Activated CD4-positive, alpha-beta T cell treated with anti-CD3 and anti-CD28 coated beads, Interleukin-2, Interleukin-4, amounts not matched to agents 100 ng/mL and 50 ng/mL, durations not matched to agents 16 hours and 8 hours (primary cell): ENCODE measurements around the gene ALDH4A1.
"Not testable (repeated sequence)": the region's sequence is repeated elsewhere in the genome, so short reads cannot be mapped to it uniquely, and the experiment has no call there.

Source experiments
- DNase-seq: peaks from one replicate; pipeline ENCODE4 v3.0.0-alpha.2; 2020; ENCODE audit warnings: low spot score

ALDH4A1 gene

DNA sequence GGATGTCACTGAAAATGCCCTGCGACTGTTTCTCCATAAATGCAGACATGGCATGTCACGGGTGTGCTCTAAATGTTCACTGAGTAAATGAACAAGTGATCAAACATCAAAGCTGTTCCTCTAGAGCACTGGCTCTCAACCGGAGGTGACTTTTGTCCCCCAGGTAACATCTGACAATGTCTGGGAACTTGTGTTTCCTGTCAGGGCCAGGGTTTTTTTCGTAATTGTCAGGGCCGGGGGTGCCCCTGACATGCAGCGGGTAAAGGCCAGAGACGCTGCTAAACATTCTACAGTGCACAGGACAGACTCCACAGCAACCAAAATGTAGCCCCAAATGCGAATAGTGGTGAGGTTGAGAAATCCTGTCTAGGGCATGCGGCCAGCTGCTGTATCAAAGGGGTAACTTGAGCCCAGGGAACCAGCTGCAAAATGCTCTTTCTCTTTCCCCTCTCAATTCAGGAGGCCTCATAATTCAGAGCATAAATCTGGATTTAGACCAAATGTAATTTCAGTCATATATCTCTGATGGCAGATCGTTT is 2.0 kb downstream of the ALDH4A1 start:
- DNase-seq = no peak

DNA sequence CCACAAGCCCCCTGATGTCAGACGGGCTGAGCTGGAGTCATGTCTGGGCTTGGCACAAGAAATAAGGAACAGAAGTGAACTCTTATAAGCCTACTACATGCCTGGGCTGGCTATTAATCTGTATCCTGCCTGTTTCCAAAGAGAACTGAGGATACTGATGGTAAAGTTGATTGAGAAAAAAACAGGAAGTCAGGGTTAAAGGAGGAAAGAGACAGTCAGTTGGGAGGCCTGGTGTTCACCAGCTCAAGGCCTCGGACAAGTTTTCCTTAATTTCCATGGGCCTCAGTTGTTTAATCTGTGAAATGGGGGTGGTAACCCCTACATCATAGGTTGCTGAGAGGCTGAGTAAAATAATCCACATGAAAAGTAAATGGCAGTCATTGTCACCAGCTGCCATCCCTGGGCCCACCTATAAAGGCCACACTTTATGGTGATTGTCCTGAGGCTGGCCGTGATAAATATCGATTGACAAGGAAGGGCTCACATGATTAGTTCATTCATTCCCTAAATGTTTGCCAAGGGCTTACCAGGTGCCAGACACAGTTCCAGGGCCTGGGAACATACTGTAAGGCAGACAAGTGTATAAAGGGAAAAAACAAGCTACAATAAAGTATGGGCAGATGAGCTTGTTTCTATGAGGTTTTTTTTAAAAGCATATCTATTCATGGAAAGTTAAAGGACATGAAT is 2.8 kb downstream of the ALDH4A1 start:
- DNase-seq = no peak

DNA sequence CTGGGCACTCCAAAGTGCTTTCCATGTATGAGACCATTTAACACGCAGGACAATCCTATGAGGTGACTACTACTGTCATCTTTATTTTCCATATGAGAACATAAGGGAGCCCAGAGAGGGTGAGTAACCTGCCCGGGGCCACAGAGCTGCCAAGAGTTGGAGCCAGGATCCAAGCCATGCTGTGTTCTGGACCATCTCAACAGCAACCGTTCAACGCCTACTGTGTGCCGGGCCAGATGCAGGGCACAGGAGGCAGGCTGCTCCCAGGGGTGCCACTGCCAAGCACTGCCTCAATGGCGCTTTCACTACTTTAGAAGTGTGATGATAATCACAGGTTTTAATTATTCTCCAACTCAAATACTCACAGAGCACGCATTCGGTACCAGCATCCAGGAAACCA is 3.8 kb downstream of the ALDH4A1 start:
- no peak for DNase-seq

DNA sequence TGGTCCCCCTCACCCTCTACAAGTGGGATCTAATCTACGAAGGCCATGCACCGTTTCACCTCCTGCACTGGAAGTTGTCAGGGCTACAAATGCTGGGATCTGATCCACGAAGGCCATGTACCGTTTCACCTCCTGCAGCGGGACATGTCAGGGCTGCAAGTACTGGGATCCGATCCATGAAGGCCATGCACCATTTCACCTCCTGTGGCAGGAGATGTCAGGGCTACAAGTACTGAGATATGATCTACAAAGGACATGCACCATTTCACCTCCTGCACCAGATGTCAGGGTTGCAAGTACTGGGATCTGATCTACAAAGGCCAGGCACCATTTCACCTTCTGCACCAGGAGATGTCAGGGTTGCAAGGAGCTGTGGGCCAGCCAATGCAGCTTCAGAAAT is 7.0 kb downstream of the ALDH4A1 start:
- DNase-seq = no peak

DNA sequence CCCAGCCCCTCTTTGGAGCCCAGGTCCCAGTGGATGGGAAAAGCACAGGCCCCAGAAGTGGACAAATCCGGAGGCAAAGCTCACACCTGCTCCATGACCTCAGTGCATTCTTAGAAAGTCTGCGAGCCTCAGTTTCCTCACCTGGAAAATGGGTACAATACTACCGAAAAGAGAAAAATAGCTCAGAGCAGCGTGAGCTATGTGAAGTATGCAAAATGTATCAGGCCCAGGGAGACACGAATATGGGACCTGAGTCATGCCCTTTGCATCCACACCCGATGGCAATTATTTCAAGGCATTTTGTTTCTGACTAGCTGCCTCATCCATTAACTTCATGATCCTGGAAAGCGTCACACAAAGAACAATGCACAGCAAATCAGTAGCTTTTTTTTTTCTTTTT is 9.2 kb downstream of the ALDH4A1 start:
- DNase-seq = no peak

DNA sequence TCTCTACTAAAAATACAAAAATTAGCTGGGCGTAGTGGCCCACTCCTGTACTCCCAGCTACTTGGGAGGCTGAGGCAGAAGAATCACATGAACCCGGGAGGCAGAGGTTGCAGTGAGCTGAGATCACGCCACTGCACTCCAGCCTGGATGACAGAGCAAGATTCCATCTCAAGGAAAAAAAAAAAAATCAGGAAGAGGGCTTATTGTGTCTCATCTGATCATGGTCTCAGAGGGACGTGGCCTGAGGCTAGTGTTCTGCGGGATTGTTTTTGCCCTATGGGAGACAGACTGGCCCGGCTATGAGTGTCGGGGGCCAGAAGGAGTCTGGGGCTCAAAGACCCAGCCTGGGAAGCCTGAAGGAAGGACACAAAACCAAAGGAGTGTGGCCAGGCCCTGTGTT is 10.5 kb downstream of the ALDH4A1 start:
- not testable (repeated sequence) for DNase-seq

DNA sequence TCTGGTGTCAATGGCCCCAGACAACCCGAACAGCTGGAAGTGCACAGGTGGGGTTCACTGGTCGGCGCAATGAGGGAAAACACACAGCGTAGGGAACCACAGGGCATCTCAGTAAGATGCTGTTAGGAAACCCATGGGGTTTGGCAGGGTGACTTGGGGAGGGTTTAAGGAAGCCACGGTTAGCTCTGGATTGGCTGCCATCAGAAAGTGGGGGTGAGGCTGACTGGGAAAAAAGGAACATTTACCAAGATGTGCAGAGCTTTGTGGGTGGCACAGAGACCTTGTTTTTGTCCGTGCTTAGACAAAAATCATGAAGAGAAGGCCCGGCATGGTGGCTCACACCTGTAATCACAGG is 11.0 kb downstream of the ALDH4A1 start:
- no peak for DNase-seq

DNA sequence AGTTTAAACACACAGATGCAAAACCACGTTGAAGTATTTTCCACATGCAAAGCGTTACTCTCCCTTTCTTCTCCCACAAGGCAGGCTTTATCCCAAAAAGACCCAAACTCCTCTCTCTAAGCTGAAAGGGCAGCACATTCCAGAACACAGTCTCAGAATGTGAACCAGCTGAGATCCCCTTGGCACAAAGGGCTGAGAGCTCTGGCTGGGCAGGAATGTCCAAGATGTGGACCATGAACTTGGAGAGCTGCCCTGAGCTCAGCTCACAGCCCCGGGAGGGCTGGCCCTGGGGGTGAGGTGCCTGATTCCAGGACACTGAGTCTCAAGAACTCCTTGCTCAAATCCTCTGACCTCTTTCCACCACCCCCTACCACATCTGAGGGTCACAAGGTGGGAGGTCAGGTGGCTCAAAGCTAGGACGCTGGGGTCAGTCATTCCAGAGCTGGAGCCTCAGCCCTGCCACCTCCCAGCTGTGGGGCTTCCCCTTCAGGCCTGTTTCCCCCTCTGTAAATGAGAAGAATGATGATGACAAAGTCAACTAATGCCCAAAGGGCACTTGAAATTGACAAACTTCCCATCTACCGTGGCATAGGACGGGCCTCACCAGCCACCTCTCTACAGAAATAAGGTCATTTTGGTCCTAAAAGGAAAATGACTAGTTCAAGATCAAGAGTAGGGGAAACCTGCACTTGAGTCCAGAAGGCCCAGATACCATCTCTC is 11.5 kb downstream of the ALDH4A1 start:
- no peak for DNase-seq

DNA sequence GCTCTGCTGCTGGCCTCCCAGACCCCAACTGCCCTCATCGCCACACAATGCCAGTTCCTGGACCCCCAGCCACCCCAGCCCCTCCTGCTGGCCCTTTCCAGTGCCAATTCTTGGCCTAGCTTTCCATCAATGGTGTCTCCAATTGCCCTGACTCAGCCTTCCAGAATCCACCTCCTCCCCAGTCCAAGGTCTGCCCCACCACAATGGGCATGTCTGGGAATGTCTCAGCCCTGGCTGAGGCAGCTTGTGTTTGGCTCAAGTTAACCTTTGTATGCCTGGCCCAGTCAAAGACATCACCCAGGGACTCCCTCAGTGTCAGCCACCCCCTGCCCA is 16.4 kb downstream of the ALDH4A1 start:
- DNase-seq = no peak

DNA sequence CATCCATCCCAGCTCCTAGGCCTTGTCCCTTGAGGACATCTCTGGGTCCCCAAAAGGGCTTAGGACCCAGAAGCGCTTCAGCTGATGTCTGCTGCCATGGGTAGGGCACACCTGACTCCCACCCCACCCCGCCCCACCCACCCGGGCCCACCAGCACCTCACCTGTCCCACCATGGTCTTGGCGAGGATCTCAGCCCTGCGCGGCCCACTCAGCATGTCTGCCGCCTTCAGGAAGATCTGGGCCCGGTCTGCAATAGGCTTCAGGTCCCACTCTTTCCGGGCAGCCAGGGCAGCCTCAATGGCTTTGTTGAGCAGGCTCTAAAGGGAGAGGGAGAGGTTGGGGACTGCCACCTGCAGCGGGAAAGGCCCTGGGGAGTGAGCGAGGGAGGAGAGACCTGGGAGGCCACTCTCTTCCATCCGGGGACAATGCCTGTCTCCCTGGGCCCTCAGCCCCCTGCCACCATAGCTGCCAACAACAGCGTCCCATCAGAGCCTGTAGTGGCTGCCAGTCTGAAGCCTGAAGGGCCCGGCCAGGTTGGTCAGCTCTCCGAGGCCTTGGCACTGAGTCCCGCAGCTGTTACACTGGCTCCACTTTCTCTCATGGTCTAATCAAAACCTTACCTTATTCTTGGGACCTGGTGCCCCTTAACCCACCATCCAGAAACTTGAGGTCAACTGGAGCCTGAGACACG is 16.9 kb downstream of the ALDH4A1 start:
- no peak for DNase-seq

DNA sequence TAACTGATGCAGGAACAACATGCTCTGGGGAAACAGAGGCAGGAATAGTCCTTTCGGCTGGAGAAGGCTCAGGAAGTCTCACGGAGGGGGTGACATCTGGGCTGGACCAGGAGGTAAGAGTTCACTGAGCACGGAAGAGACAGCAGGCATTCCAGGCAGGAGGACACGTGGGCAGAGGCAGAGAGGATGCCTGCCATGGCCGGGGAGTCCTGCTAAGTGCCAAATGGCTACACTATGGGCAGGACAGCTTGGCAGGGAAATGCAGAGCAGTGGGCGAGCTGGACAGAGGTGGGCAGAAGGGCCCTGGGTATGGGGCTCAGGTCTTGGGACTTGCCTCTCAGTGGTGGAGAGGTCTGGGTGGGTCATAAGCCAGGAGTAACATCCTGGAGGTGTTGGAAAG is 17.6 kb downstream of the ALDH4A1 start:
- DNase-seq = no peak

DNA sequence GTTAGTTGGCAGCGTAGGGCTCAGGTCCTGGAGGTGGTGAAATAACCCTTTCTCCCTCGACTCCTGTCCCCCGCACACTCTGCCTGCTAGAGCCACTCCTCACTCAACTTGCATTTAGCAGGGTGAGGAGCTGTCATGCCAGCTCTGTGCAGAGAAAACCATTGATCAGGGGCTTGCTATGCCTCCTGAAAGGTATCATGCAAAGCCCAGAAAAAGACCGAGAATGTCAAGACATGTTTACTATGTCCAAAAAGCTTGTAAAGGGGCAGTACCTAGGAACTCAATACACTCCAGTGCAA is 18.0 kb downstream of the ALDH4A1 start:
- DNase-seq = no peak

DNA sequence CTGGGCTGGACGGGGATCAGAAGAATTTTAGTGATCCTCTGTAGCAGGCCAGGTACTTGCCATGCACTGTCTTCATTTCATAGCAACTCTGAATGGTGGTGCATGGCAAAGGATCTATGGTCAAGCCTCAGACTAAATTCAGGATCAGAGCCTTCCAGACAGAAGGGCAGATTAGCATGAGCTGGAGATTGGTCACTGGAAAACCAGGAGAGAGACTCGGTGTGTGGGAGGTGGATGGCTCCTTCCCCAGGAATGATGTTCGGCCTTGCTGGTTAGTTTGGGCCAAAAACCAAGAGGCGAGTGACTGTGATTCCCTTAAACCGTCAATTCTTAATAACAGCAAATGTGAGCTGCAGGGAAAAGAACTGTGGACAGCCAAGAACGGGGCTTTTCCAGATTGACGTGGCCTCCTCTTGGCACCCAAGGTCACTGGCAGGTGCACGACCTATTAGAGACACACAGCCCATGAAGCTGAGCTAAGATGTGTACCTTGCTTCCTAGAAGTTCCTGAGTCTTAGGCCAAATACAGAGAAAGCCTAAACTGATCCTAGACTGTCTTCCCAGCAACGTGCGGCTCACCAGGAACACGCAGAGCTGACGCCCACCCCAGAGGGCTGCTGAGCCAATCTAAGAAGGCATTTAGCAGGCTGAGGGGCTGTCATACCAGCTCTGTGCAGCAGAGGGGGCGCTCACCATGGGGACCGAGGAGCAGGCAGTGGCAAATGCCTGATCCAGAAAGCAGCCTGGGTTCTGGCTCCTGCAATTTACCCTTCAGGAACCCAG is 18.5 kb downstream of the ALDH4A1 start:
- DNase-seq = peak; percentile 65

DNA sequence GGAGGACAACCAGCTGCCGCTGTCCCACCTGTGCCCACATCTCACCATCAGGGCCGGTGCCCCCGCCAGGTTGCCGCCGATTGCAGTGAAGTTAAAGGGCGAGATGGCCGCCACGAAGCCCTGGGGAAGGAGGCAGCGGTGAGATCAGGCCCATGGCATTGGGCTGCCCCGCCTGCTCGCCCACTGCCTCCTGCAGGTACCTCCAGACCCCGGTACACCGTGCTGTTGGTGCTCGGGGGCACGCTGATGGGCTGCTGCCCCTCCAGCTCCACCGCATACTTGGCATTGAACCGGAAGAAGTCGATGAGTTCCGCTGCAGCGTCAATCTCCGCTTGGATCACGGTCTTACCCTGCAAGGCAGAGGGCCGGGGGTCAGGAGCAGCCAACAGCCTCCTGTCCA is 19.3 kb downstream of the ALDH4A1 start:
- DNase-seq = no peak

DNA sequence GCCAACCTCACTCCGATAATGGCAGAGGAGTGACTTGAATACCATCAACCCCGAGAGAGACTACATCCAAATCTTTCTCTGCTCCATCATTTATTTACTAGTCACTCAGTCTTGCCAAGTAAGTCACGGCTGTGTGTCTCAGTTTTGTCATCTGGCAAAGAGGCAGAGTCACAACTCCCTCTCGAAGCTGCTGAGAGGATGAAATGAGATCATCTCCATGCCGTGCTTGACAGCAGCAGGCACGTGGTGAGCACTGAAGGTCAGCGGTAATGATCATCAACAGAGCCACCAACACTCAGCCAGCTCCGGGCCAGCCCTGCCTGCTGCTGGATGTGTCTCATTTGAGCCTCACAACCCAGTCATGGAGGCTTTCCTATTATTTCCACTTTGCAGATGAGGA is 19.9 kb downstream of the ALDH4A1 start:
- no peak for DNase-seq

DNA sequence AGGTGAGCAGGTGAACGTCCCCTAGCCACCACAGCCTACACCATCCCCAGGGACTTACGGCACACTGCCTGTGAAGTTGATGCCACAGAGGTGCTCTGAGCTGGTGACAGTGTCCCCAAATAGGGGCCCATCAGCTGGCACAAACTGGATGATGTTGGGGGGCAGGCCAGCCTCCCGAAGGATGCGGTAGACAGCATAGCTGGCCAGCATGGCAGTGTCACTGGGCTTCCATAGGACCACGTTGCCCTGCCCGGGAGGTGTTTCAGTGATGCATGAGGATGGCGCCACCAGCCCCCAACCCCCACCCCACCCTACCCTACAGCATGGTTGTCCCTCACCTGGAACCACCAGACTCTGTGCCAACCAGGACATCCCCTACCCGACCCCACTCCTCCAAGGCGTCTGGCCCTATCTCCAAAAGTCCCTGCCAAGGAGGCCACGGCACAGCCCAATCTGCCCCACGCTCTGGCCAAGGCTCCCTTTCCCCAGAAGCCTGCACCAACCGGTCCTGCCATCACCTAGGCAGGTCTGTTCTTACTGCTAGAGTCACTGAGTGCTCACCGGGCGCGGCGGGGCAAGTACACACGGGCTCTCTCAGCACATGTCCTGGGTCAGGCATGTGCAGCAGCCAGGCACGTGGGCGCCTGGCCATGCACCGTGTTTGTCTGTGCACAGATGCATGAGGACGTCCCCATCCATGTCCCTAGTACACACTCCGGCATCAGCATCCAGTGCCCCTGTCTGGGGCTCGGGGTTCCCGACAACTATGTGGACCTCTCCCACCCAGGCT is 20.5 kb downstream of the ALDH4A1 start:
- DNase-seq = no peak

DNA sequence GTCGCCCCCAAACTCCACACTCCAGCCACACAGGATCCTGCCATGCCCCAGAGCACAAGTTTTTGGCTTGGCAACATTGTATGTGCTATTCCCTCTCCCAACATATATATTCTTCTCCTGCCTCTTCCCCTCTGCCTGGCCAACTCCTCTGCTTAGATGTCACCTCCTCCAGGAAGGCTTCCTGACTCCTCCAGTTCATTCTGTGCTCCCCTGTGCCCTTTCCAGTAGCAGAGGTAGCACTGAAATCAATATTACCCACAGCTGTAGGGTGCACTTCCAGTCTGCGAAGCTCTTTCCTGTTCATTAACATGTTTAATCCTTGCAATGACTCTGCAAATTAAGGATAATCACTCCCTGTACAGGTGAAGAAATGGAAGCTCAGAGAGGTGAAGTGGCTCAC is 21.2 kb downstream of the ALDH4A1 start:
- no peak for DNase-seq

DNA sequence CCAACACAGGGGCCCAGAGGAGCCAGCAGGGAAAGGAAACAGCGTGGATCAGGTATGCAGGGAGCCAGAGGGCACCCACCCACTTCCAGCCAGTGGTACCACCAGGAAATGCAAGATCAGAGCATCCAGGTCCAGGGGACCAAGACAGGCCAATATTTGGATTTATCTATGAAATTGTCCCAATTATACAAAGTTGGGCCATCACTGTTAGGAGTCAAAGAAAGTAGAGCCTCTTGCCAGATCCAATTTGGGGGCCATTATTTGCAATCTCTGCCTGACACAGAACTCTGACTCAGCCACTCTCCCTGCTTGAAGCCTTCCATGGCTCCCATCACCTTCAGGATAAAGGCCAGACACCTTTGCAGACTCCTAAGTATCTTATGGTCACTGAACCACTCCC is 21.8 kb downstream of the ALDH4A1 start:
- no peak for DNase-seq

DNA sequence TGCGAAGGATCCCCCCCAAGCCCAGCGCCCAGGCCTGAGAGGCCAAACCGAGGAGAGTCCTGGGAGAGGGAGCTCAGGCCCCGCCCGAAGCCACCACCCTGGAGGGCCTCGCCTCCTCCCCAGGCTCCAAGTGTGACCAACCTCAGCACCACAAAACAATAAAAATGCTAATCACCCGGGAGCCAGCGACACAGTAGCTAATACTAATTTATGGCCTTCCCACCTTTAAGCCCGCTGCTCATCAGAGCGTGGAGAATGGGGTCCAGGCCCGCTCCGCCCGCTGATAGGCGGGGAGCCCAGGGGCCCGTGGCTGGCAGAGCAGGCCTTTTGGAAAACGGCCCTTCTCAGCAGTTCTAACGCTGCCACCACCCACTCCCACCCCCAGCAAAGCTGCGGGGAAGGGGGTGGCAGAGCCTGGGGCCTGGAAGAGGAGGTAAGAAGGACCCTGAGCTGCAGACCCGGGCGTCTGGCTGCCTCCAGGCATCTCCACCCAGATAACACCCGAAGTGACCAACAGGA is 22.5 kb downstream of the ALDH4A1 start:
- DNase-seq = no peak

DNA sequence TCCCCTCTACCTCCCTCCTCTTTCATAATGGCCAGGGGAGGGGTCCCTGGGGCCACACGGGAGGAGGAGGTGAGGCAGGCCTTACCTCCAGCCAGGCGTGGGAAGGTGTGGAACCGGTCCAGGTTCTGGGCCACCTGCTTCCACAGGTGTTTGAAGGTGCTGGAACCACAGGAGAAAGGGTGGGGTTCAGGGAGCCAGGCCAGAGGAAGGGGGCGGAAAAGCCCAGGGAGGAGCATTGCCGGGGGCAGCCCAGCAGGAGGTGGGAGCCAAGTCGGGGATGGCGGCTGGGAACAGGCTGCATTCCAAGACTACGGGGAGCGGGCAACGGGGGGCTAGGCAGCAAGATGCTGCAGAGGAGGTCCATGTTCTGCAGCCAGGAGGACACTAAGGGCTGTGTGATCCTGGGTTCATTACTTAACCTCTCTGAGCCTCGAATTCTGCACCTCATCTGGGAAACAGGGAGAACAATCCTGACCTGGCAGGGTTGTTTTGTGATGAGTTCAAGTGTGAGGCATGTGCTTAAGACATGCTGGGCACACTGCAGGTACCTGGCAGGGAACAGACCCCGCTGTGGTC is 23.1 kb downstream of the ALDH4A1 start:
- DNase-seq = no peak

DNA sequence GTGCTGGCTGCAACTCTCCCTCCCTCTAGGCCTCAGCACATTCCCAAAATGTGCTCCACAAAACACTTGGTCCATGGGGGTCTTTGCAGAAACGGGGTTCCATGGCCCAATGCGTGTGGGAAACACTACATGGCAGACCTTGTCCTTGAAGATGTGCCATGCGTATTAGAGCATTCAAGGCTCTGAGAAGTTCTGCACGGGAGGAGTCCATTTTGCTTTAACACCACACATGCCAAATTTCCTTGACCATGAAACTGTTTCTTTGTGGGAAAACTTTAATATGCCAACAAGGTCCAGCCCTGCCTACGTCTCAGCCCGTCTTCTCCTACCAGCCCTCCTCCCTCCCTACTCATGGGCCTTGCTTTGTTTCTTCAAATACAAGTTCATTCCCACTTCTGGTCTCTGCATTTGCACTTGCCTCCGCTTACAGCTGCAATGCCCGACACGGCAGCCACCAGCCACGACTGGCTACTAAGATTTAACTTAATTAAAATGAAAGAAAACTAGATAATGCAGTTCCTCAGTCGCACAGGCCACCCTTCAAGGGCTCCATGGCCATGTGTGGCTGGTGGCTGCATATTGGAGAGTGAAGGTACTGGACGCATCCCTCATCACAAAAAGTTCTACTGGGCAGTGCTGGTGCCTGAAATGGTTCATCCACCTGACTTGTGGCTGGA is 23.7 kb downstream of the ALDH4A1 start:
- DNase-seq = no peak
